Measurements from ENCODE around the gene PIK3C3. TPM values are rescaled to one million over a fixed set of nuclear protein-coding genes. Genes with fewer than 3 reads are reported as not detected.

PIK3C3 gene
- total RNA-seq, 4 donors from 2014 or later: 20.2 to 70.7 (median 45.2) TPM

GRCh38 chr18:41932899-41933298 lies 22.1 kb upstream of the PIK3C3 start:
- no peaks in the 10 kb centered on the region for H3K36me3 ChIP-seq
- intact Hi-C loops (cut with DNase I; ENCODE audit: low total_unique reads): no loop called here
- H3K27me3 ChIP-seq: no peaks in the 10 kb centered on the region
- in situ Hi-C loops (cut with MboI; ENCODE audit: low pct_ligation_motif_present in 1 of 4, low pct_unique_long_range_greater_than_20kb in 1 of 4, low sequenced_read_pairs in 3 of 4): loop anchor here in 1 of 4 donors (10.0 kb wide), 1 partner anchor 58 kb away; no protein-coding TSS in a partner anchor
- DNase-seq: no peak
- H3K27ac ChIP-seq: no peak overlapping the region
- TF ChIP-seq, protein P1, sequence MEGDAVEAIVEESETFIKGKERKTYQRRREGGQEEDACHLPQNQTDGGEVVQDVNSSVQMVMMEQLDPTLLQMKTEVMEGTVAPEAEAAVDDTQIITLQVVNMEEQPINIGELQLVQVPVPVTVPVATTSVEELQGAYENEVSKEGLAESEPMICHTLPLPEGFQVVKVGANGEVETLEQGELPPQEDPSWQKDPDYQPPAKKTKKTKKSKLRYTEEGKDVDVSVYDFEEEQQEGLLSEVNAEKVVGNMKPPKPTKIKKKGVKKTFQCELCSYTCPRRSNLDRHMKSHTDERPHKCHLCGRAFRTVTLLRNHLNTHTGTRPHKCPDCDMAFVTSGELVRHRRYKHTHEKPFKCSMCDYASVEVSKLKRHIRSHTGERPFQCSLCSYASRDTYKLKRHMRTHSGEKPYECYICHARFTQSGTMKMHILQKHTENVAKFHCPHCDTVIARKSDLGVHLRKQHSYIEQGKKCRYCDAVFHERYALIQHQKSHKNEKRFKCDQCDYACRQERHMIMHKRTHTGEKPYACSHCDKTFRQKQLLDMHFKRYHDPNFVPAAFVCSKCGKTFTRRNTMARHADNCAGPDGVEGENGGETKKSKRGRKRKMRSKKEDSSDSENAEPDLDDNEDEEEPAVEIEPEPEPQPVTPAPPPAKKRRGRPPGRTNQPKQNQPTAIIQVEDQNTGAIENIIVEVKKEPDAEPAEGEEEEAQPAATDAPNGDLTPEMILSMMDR (IDR thresholded peaks at IDR 0.05): no peak
- no peak for TF ChIP-seq POLR2AphosphoS5 (IDR thresholded peaks at IDR 0.05)
- TF ChIP-seq EP300 (IDR thresholded peaks at IDR 0.05; ENCODE audit: low read depth): no peak
- TF ChIP-seq POLR2A (IDR thresholded peaks at IDR 0.05): no peak
- no peak overlapping the region for H3K4me3 ChIP-seq
- no peaks in the 10 kb centered on the region for H3K4me1 ChIP-seq
- no peaks in the 10 kb centered on the region for H3K9me3 ChIP-seq

DNA sequence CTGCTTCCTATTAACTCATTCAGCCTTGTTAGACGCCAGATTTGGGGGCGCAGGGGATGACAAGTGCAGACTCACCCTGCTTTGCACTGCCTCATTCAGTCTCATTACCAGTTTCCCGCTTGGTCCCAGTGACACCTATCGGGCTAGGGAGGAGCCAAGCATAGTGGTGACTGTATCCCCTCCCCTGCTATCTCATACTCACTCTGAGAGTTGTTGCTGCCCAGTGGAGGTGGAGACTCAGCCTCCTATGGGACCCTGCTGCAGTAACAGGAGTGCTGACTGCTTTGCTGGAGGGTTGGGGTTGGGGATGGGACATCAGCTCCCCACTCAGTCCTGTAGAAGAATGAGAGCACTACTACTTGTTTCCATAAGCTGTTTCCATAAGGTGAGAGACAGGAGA lies 21.3 kb upstream of the PIK3C3 start:
- Histone ChIP-seq H3K4me3 (no peak overlapping the region), H3K9me3 (no peaks in the 10 kb centered on the region), H3K27ac (no peak overlapping the region), H3K4me1 (no peaks in the 10 kb centered on the region), H3K36me3 (no peaks in the 10 kb centered on the region), H3K27me3 (no peaks in the 10 kb centered on the region)
- WGBS, 2 donors (ENCODE audit: low coverage in 1 of 2): 94% methylated on average over 4 of the region's 4 CpGs; no CpG with 5 or more reads in 1 of the 2 donors
- no peak for DNase-seq
- intact Hi-C loops (cut with DNase I; ENCODE audit: low total_unique reads): no loop called here
- in situ Hi-C loops (cut with MboI; ENCODE audit: low pct_ligation_motif_present in 1 of 4, low pct_unique_long_range_greater_than_20kb in 1 of 4, low sequenced_read_pairs in 3 of 4): loop anchor here in 1 of 4 donors (10.0 kb wide), 1 partner anchor 59 kb away; no protein-coding TSS in a partner anchor
- TF ChIP-seq, protein P1 (IDR thresholded peaks at IDR 0.05): no peak
- TF ChIP-seq EP300 (IDR thresholded peaks at IDR 0.05; ENCODE audit: low read depth): no peak
- no peak for TF ChIP-seq POLR2AphosphoS5 (IDR thresholded peaks at IDR 0.05)
- TF ChIP-seq POLR2A (IDR thresholded peaks at IDR 0.05): no peak

GRCh38 chr18:41936471-41937134 lies 18.4 kb upstream of the PIK3C3 start:
- DNase-seq: no peak
- TF ChIP-seq, protein P1 (IDR thresholded peaks at IDR 0.05): no peak
- no peak for TF ChIP-seq POLR2AphosphoS5 (IDR thresholded peaks at IDR 0.05)
- TF ChIP-seq POLR2A (IDR thresholded peaks at IDR 0.05): no peak
- no peak for TF ChIP-seq EP300 (IDR thresholded peaks at IDR 0.05; ENCODE audit: low read depth)
- Histone ChIP-seq H3K36me3 (no peaks in the 10 kb centered on the region), H3K27me3 (no peaks in the 10 kb centered on the region), H3K9me3 (no peaks in the 10 kb centered on the region), H3K4me3 (no peak overlapping the region), H3K27ac (no peak overlapping the region), H3K4me1 (no peaks in the 10 kb centered on the region)
- intact Hi-C loops (cut with DNase I; ENCODE audit: low total_unique reads): no loop called here
- in situ Hi-C loops (cut with MboI; ENCODE audit: low pct_ligation_motif_present in 1 of 4, low pct_unique_long_range_greater_than_20kb in 1 of 4, low sequenced_read_pairs in 3 of 4): loop anchor here in 1 of 4 donors (10.0 kb wide), 1 partner anchor 62 kb away; no protein-coding TSS in a partner anchor
- WGBS, 2 donors (ENCODE audit: low coverage in 1 of 2): 36 to 43% methylated on average over 2 of the region's 2 CpGs

DNA sequence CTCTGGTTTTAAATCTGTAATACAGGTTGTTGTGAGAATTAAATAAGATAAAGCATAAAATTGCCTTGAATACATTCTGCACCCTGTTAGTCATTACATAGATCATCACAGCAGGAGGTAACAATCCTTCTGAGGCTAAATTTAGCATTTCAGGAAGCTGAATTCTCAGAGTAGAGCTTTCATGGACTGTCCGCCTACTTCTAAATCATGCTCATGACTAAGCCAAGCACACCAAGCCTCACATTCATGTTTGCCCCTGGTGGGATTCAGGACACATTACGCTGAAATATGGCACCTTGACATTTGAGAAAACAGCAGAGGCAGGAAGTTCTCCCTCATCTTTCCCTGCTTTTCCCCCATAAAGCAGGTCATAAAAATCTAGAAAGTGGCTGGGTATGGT lies 16.6 kb upstream of the PIK3C3 start:
- TF ChIP-seq EP300 (IDR thresholded peaks at IDR 0.05; ENCODE audit: low read depth) (no peak), POLR2AphosphoS5 (IDR thresholded peaks at IDR 0.05) (no peak), POLR2A (IDR thresholded peaks at IDR 0.05) (no peak)
- TF ChIP-seq, protein P1 (IDR thresholded peaks at IDR 0.05): no peak
- no peaks in the 10 kb centered on the region for H3K9me3 ChIP-seq
- no peaks in the 10 kb centered on the region for H3K4me1 ChIP-seq
- intact Hi-C loops (cut with DNase I; ENCODE audit: low total_unique reads): no loop called here
- no peaks in the 10 kb centered on the region for H3K36me3 ChIP-seq
- no peak for DNase-seq
- no peaks in the 10 kb centered on the region for H3K27me3 ChIP-seq
- H3K27ac ChIP-seq: no peak overlapping the region
- H3K4me3 ChIP-seq: no peak overlapping the region
- in situ Hi-C loops (cut with MboI; ENCODE audit: low pct_ligation_motif_present in 1 of 4, low pct_unique_long_range_greater_than_20kb in 1 of 4, low sequenced_read_pairs in 3 of 4): loop anchor here in 1 of 4 donors (10.0 kb wide), 1 partner anchor 64 kb away; no protein-coding TSS in a partner anchor
- WGBS, 2 donors (ENCODE audit: low coverage in 1 of 2): 96% methylated on average over 2 of the region's 2 CpGs; no CpG with 5 or more reads in 1 of the 2 donors
